ENCODE data around the gene LMCD1.

LMCD1 gene

GRCh38 chr3:8581373-8581772 lies 79.8 kb downstream of the LMCD1 start:
- Histone ChIP-seq H3K9ac (ENCODE audit: low read length) (no peak overlapping the region), H3K36me3 (ENCODE audit: insufficient read depth, low read length) (no peaks in the 10 kb centered on the region), H3K9me3 (ENCODE audit: low read length) (no peaks in the 10 kb centered on the region), H3K27me3 (ENCODE audit: control insufficient read depth in 1 of 2, insufficient read depth in 2 of 2, low read length in 2 of 2) (no peaks in the 10 kb centered on the region), H3K4me1 (ENCODE audit: insufficient read depth, low read length) (no peaks in the 10 kb centered on the region), H3K27ac (ENCODE audit: low read depth, low read length) (no peak overlapping the region), H3K4me3 (ENCODE audit: low read depth in 1 of 2, low read length in 2 of 2) (no peak overlapping the region)

DNA sequence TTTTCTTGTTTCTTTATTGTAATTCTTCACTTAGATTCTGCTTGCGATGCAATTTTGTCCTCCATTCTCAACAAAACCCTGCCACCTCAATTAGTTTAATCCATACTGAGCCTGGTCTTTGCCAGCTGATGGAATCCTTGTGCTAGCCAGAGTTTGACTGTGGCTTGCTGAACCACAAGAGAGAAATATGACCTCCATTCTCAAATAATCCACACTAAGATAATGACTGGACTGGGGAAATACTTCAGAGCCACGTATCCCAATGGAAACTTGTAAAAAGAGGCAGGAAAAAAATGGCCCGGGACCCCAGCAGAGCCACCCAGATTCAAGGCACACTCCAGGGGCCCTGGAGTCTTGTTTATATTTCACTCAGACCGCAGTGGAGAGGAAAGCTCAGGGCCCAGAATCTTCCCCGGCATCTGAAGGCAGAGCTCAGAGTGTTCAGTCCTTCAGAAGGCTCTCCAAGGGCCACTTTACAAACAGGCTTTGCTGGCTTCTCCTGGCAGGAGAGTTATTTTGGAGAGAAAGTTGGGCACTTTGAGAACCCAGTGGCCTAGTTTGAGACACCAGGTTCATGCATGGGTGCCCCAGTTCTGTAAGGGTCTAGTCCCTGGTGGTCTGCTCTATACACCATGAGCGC lies 80.3 kb downstream of the LMCD1 start:
- Histone ChIP-seq H3K4me1 (ENCODE audit: insufficient read depth, low read length) (no peaks in the 10 kb centered on the region), H3K36me3 (ENCODE audit: insufficient read depth, low read length) (no peaks in the 10 kb centered on the region), H3K9ac (ENCODE audit: low read length) (no peak overlapping the region), H3K27ac (ENCODE audit: low read depth, low read length) (no peak overlapping the region), H3K27me3 (ENCODE audit: control insufficient read depth in 1 of 2, insufficient read depth in 2 of 2, low read length in 2 of 2) (no peaks in the 10 kb centered on the region), H3K9me3 (ENCODE audit: low read length) (no peaks in the 10 kb centered on the region), H3K4me3 (ENCODE audit: low read depth in 1 of 2, low read length in 2 of 2) (no peak overlapping the region)

DNA sequence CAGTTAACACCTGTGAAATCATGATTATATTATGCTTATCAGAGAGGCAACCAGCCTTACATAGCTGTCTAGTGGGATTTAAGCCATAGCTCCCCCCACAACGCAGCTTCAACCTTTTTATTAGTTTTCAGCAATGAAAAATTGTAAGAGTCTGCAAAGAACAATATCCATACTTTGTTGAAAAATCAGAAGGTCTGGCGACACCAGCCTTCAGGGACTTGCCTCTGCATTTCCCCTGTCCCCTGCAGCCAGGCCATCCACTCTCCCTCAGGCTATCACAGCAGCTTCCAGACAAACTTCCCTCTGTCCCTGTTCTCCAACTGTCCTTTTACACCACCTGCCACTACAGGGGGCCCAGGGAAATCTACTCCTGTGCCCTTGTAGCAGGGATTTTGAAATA lies 83.0 kb downstream of the LMCD1 start:
- Histone ChIP-seq H3K27me3 (ENCODE audit: control insufficient read depth in 1 of 2, insufficient read depth in 2 of 2, low read length in 2 of 2) (no peaks in the 10 kb centered on the region), H3K9me3 (ENCODE audit: low read length) (no peaks in the 10 kb centered on the region), H3K4me1 (ENCODE audit: insufficient read depth, low read length) (no peaks in the 10 kb centered on the region), H3K36me3 (ENCODE audit: insufficient read depth, low read length) (no peaks in the 10 kb centered on the region), H3K4me3 (ENCODE audit: low read depth in 1 of 2, low read length in 2 of 2) (no peak overlapping the region), H3K9ac (ENCODE audit: low read length) (no peak overlapping the region), H3K27ac (ENCODE audit: low read depth, low read length) (no peak overlapping the region)

DNA sequence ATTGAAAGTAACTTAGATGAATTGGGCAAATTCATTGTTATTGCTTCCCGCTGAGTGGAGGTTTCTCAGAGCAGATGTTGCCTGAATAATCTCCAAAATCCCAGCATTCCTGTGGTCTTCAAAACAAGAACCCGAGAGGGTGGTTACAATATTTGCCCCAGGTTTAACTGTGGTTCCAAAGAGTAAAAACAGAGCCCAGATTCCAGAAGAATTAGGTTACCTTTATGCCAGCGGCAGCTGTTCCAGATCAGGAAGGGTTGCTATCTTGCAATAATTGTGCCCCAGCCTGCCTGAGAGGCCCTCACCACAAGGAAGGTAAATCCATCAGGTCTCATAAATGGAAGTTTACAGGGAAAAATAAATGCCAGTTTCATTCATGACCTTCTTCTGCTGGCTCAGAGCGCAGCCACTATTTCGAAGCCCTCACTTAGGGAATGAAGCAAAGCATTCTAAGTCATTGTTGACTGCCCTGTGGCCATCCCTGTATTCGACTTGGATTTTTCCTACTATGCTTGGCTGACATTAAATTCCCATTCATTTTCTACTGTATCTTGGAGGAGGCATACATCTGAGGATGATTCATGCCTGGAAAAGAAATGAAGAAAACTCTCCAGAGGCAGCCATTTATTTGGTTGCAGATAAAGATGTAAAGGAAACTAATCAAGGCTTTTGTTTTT lies 88.4 kb downstream of the LMCD1 start:
- H3K4me3 ChIP-seq (ENCODE audit: low read depth in 1 of 2, low read length in 2 of 2) = no peak overlapping the region
- no peak overlapping the region for H3K9ac ChIP-seq (ENCODE audit: low read length)
- H3K36me3 ChIP-seq (ENCODE audit: insufficient read depth, low read length) = no peaks in the 10 kb centered on the region
- H3K27me3 ChIP-seq (ENCODE audit: control insufficient read depth in 1 of 2, insufficient read depth in 2 of 2, low read length in 2 of 2) = no peaks in the 10 kb centered on the region
- no peaks in the 10 kb centered on the region for H3K9me3 ChIP-seq (ENCODE audit: low read length)
- no peak overlapping the region for H3K27ac ChIP-seq (ENCODE audit: low read depth, low read length)
- H3K4me1 ChIP-seq (ENCODE audit: insufficient read depth, low read length) = no peaks in the 10 kb centered on the region

- H3K9me3 ChIP-seq (ENCODE audit: low read length) = no peaks in the 10 kb centered on the region
- H3K27ac ChIP-seq (ENCODE audit: low read depth, low read length) = no peak overlapping the region
- no peaks in the 10 kb centered on the region for H3K36me3 ChIP-seq (ENCODE audit: insufficient read depth, low read length)
- H3K4me3 ChIP-seq (ENCODE audit: low read depth in 1 of 2, low read length in 2 of 2) = no peak overlapping the region
- H3K27me3 ChIP-seq (ENCODE audit: control insufficient read depth in 1 of 2, insufficient read depth in 2 of 2, low read length in 2 of 2) = no peaks in the 10 kb centered on the region
- H3K4me1 ChIP-seq (ENCODE audit: insufficient read depth, low read length) = no peaks in the 10 kb centered on the region
- no peak overlapping the region for H3K9ac ChIP-seq (ENCODE audit: low read length)
These were observed 91.6 kb downstream of the LMCD1 start for GRCh38 chr3:8593021-8593827.

DNA sequence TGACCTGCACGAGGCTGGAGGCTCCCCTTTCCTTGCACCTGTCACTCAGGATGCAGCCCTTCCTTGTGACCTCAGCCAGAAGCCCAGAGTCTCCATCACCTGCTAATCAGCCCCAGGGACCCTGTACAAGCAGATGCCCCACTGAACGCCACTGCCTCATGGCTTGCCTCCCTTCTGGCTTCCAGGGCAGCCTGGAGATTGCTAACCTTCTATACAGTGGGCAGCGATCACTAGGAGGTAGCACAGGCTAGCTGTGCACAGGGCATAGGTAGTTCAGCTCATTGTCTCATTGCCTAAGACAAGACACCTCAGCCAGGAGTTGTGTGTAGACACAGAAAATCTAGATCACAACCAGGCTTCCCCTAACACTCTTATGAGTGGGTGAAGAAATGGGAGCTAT lies 93.6 kb downstream of the LMCD1 start:
- no peak overlapping the region for H3K27ac ChIP-seq (ENCODE audit: low read depth, low read length)
- H3K9me3 ChIP-seq (ENCODE audit: low read length) = no peaks in the 10 kb centered on the region
- no peaks in the 10 kb centered on the region for H3K27me3 ChIP-seq (ENCODE audit: control insufficient read depth in 1 of 2, insufficient read depth in 2 of 2, low read length in 2 of 2)
- no peak overlapping the region for H3K4me3 ChIP-seq (ENCODE audit: low read depth in 1 of 2, low read length in 2 of 2)
- no peaks in the 10 kb centered on the region for H3K36me3 ChIP-seq (ENCODE audit: insufficient read depth, low read length)
- H3K4me1 ChIP-seq (ENCODE audit: insufficient read depth, low read length) = no peaks in the 10 kb centered on the region
- no peak overlapping the region for H3K9ac ChIP-seq (ENCODE audit: low read length)

GRCh38 chr3:8595695-8596115 lies 94.1 kb downstream of the LMCD1 start:
- Histone ChIP-seq H3K27ac (ENCODE audit: low read depth, low read length) (no peak overlapping the region), H3K4me1 (ENCODE audit: insufficient read depth, low read length) (no peaks in the 10 kb centered on the region), H3K9ac (ENCODE audit: low read length) (no peak overlapping the region), H3K9me3 (ENCODE audit: low read length) (no peaks in the 10 kb centered on the region), H3K4me3 (ENCODE audit: low read depth in 1 of 2, low read length in 2 of 2) (no peak overlapping the region), H3K36me3 (ENCODE audit: insufficient read depth, low read length) (no peaks in the 10 kb centered on the region), H3K27me3 (ENCODE audit: control insufficient read depth in 1 of 2, insufficient read depth in 2 of 2, low read length in 2 of 2) (no peaks in the 10 kb centered on the region)

GRCh38 chr3:8596321-8597218 lies 94.9 kb downstream of the LMCD1 start:
- Histone ChIP-seq H3K9ac (ENCODE audit: low read length) (no peak overlapping the region), H3K4me1 (ENCODE audit: insufficient read depth, low read length) (no peaks in the 10 kb centered on the region), H3K27me3 (ENCODE audit: control insufficient read depth in 1 of 2, insufficient read depth in 2 of 2, low read length in 2 of 2) (no peaks in the 10 kb centered on the region), H3K36me3 (ENCODE audit: insufficient read depth, low read length) (no peaks in the 10 kb centered on the region), H3K4me3 (ENCODE audit: low read depth in 1 of 2, low read length in 2 of 2) (no peak overlapping the region), H3K9me3 (ENCODE audit: low read length) (no peaks in the 10 kb centered on the region), H3K27ac (ENCODE audit: low read depth, low read length) (no peak overlapping the region)

DNA sequence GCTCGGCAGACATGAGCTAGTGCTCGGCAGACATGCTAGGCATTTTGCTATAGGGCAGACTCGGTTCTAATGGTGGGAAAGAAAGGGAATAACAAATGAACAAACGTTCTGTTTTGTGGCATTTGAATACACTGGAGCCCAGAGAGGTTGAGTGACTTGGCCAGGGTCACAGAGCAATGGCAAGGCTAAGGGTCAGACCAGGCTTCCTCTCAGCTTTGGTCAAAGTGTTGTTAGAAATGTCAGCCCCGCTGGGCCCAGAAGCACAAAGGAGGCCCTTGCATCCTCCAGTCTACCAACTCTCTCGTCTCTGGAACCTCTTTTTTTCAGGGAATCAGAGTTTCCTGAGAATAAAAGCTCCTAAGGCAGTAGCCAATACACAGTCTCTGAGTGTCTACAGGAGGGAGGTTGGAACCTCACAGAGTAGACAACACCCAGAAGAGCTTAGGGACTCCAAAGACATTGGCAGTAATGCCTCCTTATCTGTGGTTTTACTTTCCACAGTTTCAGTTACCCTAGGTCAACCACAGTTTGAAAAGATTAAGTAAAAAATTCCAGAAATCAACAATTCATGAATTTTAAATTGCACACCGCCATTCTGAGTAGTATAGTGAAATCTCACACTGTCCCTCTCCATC lies 95.7 kb downstream of the LMCD1 start:
- Histone ChIP-seq H3K36me3 (ENCODE audit: insufficient read depth, low read length) (no peaks in the 10 kb centered on the region), H3K27me3 (ENCODE audit: control insufficient read depth in 1 of 2, insufficient read depth in 2 of 2, low read length in 2 of 2) (no peaks in the 10 kb centered on the region), H3K9ac (ENCODE audit: low read length) (no peak overlapping the region), H3K4me1 (ENCODE audit: insufficient read depth, low read length) (no peaks in the 10 kb centered on the region), H3K27ac (ENCODE audit: low read depth, low read length) (no peak overlapping the region), H3K9me3 (ENCODE audit: low read length) (no peaks in the 10 kb centered on the region), H3K4me3 (ENCODE audit: low read depth in 1 of 2, low read length in 2 of 2) (no peak overlapping the region)

- Histone ChIP-seq H3K36me3 (ENCODE audit: insufficient read depth, low read length) (no peaks in the 10 kb centered on the region), H3K9ac (ENCODE audit: low read length) (no peak overlapping the region), H3K27me3 (ENCODE audit: control insufficient read depth in 1 of 2, insufficient read depth in 2 of 2, low read length in 2 of 2) (no peaks in the 10 kb centered on the region), H3K4me3 (ENCODE audit: low read depth in 1 of 2, low read length in 2 of 2) (no peak overlapping the region), H3K27ac (ENCODE audit: low read depth, low read length) (no peak overlapping the region), H3K4me1 (ENCODE audit: insufficient read depth, low read length) (no peaks in the 10 kb centered on the region), H3K9me3 (ENCODE audit: low read length) (no peaks in the 10 kb centered on the region)
These were observed 97.5 kb downstream of the LMCD1 start for GRCh38 chr3:8599146-8599545.

GRCh38 chr3:8600457-8600856 lies 98.8 kb downstream of the LMCD1 start:
- H3K9ac ChIP-seq (ENCODE audit: low read length) = no peak overlapping the region

More at GRCh38 chr3:8600457-8600856, 98.8 kb downstream of the LMCD1 start:
- Histone ChIP-seq H3K4me3 (ENCODE audit: low read depth in 1 of 2, low read length in 2 of 2) (no peak overlapping the region), H3K27me3 (ENCODE audit: control insufficient read depth in 1 of 2, insufficient read depth in 2 of 2, low read length in 2 of 2) (no peaks in the 10 kb centered on the region), H3K4me1 (ENCODE audit: insufficient read depth, low read length) (no peaks in the 10 kb centered on the region), H3K36me3 (ENCODE audit: insufficient read depth, low read length) (no peaks in the 10 kb centered on the region), H3K27ac (ENCODE audit: low read depth, low read length) (no peak overlapping the region), H3K9me3 (ENCODE audit: low read length) (no peaks in the 10 kb centered on the region)

Data from muscle layer of colon (tissue), 2 donors.